GM13977 (cell line): ENCODE results near the gene TMEM132D.

Experiments used
- DNase-seq: peaks from one replicate; pipeline ENCODE4 v3.0.0; 2012; ENCODE audit warnings: low spot score
- in situ Hi-C: fragments of 300-500 bp; cut with MboI; formaldehyde crosslinking; loops from one replicate; pipeline ENCODE4 v1.12.0; 2022; ENCODE audit warnings: low sequenced_read_pairs, low pct_unique_long_range_greater_than_20kb, mixed read lengths, inconsistent platforms; ENCODE audit not compliant: unreplicated experiment
- TF ChIP-seq, protein P1 (sequence below): IDR thresholded peaks from 2 replicates; pipeline ENCODE4 v1.5.1; 2012; ENCODE audit warnings: mild to moderate bottlenecking, control low read depth; ENCODE audit not compliant: insufficient read depth; ENCODE audit errors: extremely low read depth, missing control alignments

The TMEM132D gene

DNA sequence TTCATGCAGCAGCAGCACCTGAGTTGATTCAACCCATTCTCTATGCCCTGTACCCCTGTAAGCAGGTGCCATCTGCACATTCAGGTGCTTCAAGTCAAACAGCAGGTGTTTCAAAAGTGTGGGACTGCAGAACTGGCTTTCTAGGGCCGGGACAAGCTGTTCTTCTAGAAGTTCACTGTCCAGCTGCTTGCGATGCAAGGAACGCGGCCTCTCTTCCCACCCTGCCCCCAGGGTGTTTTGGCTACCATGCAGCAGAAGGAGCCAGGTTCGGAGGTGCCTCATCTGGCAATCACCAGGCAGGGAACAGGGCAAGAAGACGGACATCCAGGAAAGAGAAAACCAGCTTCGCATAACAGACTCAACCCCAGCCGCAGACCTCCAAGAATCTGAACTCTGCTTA, 35.2 kb downstream of the TMEM132D start:
- in situ Hi-C loops, result no loop called here
- TF ChIP-seq, protein P1, sequence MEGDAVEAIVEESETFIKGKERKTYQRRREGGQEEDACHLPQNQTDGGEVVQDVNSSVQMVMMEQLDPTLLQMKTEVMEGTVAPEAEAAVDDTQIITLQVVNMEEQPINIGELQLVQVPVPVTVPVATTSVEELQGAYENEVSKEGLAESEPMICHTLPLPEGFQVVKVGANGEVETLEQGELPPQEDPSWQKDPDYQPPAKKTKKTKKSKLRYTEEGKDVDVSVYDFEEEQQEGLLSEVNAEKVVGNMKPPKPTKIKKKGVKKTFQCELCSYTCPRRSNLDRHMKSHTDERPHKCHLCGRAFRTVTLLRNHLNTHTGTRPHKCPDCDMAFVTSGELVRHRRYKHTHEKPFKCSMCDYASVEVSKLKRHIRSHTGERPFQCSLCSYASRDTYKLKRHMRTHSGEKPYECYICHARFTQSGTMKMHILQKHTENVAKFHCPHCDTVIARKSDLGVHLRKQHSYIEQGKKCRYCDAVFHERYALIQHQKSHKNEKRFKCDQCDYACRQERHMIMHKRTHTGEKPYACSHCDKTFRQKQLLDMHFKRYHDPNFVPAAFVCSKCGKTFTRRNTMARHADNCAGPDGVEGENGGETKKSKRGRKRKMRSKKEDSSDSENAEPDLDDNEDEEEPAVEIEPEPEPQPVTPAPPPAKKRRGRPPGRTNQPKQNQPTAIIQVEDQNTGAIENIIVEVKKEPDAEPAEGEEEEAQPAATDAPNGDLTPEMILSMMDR, result no peak
- DNase-seq, result no peak

DNA sequence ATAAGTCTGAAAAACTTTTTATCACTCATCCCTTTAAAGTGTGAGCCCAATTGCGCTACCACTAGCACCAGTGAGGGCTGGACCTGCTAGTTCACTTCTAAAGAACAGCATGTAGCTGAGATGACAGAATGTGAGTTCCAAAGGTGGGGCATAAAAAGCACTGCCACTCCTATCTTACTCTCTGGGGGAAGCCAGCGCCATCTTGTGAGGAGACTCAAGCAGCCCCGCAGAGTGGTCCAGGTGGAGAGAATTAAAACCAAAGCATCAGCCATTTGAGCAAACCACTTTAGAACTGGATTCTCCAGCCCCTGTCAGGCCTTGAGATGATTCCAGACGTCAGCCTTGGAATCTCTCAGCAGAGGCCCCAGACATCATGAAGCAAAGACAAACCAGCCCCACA, 39.9 kb downstream of the TMEM132D start:
- TF ChIP-seq, protein P1, result no peak
- in situ Hi-C loops, result no loop called here
- no peak for DNase-seq

DNA sequence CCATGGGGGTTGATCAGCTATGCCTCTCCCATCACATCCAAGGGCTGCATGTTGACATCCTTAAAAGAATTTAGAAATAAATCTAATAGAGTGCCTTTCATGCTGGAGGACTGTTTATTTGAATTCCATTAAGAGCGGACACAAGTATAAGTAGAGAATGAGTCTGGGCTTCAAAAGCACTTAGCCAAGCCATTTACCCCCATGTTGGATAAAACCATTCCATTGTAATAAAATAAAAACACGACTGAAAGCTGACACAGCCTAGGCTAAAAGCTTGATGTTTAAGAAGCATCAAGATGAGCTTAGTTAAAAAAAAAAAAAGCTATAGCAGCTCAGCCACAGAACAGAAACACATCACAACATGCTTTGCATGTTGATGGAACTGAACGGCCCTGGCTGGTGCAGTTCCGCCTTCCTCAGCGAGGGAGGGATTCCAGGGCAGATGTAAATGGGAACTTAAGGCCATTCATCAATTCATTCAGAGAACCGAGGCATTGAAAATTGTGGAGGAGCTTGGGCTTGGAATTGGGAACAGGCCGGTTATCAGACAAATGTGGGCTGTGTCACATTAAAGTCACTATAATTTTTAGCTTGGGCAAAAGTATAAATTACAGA, 41.2 kb downstream of the TMEM132D start:
- TF ChIP-seq, protein P1, result no peak
- in situ Hi-C loops, result no loop called here
- no peak for DNase-seq

DNA sequence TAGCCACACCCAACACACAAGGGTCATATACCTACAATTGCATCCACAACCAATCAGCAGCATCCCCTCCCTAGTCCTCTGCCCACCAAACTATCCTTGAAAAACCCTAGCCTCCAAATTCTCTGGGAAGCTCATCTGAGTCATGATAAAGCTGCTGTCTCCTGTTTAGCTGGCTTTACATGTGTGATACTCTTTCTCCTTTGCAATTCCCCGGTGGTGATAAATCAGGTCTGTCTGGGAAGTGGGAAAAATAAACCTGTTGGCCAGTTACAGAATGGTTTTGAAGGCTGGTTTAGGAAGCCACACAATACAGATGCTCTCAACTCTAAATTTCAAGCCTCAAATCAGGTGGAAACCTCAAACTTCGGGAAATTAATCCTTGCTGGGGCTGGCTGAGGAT, 41.9 kb downstream of the TMEM132D start:
- in situ Hi-C loops, result no loop called here
- TF ChIP-seq, protein P1, result no peak
- no peak for DNase-seq

DNA sequence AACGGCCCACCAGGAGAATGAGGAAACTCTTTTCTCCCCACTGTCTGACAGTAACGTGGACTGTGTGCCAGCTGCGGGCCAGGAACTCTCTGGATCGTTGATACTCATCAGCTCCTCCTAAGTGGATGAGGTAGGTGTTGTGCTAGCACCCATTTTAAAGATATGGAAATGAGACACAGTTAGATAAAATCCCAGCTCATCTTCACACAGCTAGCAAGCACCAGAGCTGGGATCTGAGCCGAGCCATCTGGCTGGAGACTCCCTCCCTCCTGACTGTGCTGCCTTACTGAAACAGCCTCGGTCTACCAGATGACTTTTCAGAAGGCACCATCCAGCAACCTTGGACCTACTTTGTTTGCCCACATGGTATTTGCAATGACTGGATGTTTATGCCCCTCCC, 49.2 kb downstream of the TMEM132D start:
- DNase-seq, result no peak
- in situ Hi-C loops, result no loop called here
- TF ChIP-seq, protein P1, result no peak

DNA sequence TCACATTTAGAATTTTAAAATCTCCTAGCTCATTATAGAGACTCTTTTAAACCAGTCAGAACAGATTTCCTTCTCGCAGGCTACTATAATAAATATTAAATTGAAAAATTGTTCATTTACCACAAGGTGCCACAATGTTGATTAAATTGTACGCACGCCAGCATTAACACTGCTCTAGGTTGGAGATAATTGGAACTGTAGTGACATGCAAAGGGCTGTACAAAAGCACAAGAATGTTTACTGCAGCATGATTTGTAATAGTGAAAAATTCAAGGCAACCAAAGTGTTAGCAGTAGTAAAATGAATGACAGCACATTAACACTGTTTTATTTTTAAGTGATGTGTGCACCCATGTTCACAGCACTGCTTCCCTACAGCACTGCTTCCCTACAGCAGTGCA, 52.5 kb downstream of the TMEM132D start:
- TF ChIP-seq, protein P1, result no peak
- in situ Hi-C loops, result no loop called here

More for the DNA sequence above, 52.5 kb downstream of the TMEM132D start:
- DNase-seq, result no peak
